Dedifferentiated amniotic fluid mesenchymal stem cell (primary cell): ENCODE data around the gene TRIM43.
"Not testable (repeated sequence)": the region's sequence is repeated elsewhere in the genome, so short reads cannot be mapped to it uniquely, and the experiment has no call there.

Experiments used
- DNase-seq: peaks from one replicate; pipeline ENCODE4 v3.0.0-alpha.2; 2016; ENCODE audit errors: extremely low spot score

Gene TRIM43

DNA sequence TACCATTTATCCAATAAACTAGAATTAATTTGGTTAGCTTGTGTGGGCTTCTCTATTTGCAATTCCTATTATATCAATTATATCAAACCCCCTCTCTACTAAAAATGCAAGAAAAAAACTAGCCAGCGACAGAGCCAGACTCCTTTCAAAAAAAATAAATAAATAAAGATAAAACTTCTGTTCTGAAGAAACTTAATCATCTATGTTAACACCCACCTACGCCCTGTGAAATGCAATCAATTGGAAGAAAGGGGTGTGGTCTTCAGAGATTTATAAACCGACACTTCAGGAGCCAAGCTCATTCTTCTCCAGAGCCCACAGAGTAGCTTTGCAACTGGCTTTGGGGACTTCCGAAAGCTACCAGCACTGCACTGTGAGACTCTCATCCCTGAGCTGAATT, at the start of gene TRIM43:
TRIM43 (plus strand) TSS at position 301 of the 400 bp plus-strand sequence. CDS start 2,023 bp downstream, outside the sequence.
- DNase-seq, result not testable (repeated sequence)

- no peak for DNase-seq
Measured at GRCh38 chr2:95551055-95551568, 40.7 kb upstream of the TRIM43 start.

GRCh38 chr2:95552911-95553310, 38.9 kb upstream of the TRIM43 start:
- no peak for DNase-seq

DNA sequence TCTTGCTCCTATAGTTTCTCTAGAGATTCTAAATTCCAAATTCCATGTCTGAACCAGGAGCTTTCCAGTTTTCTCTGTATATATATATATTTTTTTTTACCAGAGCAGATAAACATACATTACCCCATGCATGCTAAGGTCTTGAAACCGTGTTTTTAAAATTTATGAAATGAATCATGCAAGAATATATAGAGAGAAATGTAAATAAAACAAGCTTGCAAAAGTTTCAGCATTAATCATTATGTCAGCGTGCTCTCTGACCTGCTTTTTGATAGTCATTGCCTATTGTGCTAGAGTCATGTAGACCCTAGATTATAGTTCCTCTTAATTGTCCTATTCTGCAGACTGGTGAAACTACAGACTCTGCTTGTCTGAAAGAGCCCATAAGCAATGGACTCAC, 22.6 kb upstream of the TRIM43 start:
- DNase-seq, result no peak

- DNase-seq, result no peak
Measured at GRCh38 chr2:95573866-95574265, 17.9 kb upstream of the TRIM43 start.

GRCh38 chr2:95574506-95574905, 17.3 kb upstream of the TRIM43 start:
- no peak for DNase-seq

GRCh38 chr2:95575857-95576256, 15.9 kb upstream of the TRIM43 start:
- no peak for DNase-seq

DNA sequence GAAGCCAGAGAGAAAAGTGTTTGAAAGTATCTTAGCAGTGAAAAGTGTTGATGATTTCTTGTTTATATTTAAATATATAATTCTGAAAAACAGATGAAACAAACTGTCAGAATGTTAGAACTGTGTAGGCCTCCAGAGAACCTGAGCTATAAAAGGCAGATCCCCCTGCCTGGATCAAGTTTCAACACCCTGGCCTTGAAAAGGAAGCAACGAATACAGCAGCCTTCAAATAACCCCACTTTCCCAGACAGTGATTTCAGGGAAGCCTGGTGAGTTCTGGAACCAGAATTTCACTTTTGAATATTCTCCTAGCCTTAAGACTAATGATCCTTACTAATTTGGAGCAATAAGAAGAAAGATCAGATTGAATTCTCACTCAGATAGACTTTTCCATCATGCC, 13.3 kb upstream of the TRIM43 start:
- DNase-seq, result no peak

- not testable (repeated sequence) for DNase-seq
Measured at GRCh38 chr2:95583545-95583944, 8.3 kb upstream of the TRIM43 start.

DNA sequence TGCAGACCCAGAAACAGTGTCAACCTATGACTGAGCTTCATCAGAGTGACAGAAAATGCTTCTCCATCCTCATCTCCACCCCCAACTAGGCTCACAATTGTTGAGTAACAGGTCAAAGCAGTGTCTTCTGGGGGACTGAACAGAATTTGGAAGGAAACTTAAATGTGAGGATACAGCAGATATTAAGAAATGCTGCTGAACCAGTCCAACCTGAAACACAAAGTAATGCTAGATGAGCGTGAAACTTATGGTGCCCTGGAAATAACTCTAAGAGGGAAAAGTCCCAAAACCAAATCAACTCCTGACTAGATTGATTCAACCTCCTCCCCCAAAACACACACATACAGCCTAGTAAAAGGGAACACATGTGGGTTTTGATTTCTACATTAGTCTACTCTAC, 7.5 kb upstream of the TRIM43 start:
- DNase-seq, result not testable (repeated sequence)

- DNase-seq, result not testable (repeated sequence)
Measured at GRCh38 chr2:95589777-95590536, 1.8 kb upstream of the TRIM43 start.

DNA sequence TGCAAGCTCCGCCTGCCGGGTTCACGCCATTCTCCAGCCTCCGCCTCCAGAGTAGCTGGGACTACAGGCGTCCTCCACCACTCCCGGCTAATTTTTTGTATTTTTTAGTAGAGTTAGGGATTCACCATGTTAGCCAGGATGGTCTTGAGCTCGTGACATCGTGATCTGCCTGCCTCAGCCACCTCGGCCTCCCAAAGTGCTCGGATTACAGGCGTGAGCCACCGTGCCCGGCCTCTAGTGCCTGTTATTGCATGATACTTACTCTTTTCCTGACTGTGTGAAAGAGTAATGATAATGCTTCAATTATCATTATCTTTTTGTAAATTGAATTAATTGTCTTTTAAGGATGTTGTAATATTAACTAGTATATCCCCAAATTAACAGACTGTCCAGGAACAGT, 1.2 kb downstream of the TRIM43 start:
- not testable (repeated sequence) for DNase-seq

DNA sequence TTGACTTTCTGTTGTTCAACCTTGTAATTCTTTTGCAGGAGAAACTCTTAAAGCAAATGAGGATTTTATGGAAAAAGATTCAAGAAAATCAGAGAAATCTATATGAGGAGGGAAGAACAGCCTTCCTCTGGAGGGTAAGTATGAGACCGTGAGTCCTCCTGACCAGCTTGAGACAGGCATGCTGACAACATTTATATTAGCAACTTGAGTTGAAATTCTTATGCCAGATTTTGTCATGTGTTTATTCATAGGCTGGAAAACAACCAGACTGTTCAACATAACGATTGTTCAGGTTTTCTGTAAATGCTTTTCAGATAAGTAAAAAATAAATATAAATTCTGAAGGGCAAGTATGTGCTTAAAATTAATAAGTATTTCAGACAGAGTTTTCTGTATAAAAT, 3.2 kb downstream of the TRIM43 start:
- DNase-seq, result not testable (repeated sequence)

GRCh38 chr2:95601301-95601700, 9.5 kb downstream of the TRIM43 start:
- DNase-seq, result not testable (repeated sequence)

- DNase-seq, result not testable (repeated sequence)
Measured at GRCh38 chr2:95602146-95602545, 10.3 kb downstream of the TRIM43 start.

DNA sequence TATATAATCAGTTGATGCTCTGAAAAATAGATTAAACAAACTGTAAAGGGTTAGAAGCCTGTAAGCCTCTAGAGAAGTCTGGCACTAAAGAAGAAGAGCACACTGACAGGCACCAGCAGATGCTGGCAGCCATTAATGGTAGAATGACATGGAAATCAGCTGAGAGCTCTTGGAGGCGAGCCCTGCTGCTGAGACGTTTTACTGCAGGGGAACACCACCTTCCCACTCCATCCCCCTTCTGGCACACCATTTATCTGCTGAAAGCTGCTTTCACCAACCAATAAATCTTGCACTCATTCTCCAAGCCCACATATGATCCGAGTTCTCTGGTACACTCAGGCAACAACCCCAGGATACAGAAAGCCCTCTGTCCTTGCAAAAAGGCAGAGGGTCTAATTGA, 16.6 kb downstream of the TRIM43 start:
- not testable (repeated sequence) for DNase-seq

GRCh38 chr2:95609764-95610163, 18.0 kb downstream of the TRIM43 start:
- not testable (repeated sequence) for DNase-seq

- DNase-seq, result not testable (repeated sequence)
Measured at GRCh38 chr2:95613048-95613447, 21.2 kb downstream of the TRIM43 start.

GRCh38 chr2:95622728-95623127, 30.9 kb downstream of the TRIM43 start:
- not testable (repeated sequence) for DNase-seq

- not testable (repeated sequence) for DNase-seq
Measured at GRCh38 chr2:95630987-95631386, 39.2 kb downstream of the TRIM43 start.

DNA sequence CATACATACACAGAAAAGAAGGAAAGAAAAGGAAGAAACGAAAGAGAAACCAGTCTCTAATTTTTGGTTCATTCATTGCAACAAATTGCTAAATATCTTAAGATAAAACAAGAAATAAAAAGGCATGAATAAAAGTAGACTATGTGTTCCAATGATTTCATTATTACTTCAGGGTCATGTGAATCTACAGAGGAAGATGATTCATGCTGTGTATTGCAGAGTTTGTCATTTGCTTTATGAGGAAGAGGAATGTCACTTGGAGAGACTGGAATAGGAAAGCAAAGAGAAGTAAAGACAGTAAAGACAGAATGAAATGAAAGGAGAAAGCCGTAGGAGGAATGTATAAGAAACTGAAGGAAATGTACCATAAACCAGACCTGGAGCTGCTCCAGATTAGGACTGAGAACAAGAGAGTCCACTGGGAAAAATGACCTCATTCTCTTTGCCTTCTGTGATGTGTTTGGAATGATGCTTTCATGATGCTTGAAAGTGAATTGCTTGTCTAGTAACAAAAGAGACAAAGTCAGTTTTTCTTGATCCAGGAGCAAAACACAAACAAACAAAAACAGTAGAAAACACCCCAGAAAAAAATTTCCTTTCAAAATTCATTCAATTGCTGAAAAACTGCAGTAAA, 41.9 kb downstream of the TRIM43 start:
- DNase-seq, result not testable (repeated sequence)

- DNase-seq, result not testable (repeated sequence)
Measured at GRCh38 chr2:95640515-95641288, 48.9 kb downstream of the TRIM43 start.
